Stimulated activated CD4-positive, alpha-beta T cell treated with anti-CD3 and anti-CD28 coated beads, Interleukin-15, amount 100 ng/mL, for 48 hours (primary cell): Measurements from ENCODE around the gene MEN1.
A peak's percentile ranks its signal among the peaks of the same experiment; 100 is the strongest.
"Not testable (repeated sequence)": the region's sequence is repeated elsewhere in the genome, so short reads cannot be mapped to it uniquely, and the experiment has no call there.

Experiments used
- DNase-seq, 2 donors: peaks; one replicate each; pipeline ENCODE4 v3.0.0-alpha.2; 2020; ENCODE audit warnings: low read depth in 2 of 2

The MEN1 gene

GRCh38 chr11:64832467-64833197, 22.3 kb upstream of the MEN1 start:
- no peak for DNase-seq

DNA sequence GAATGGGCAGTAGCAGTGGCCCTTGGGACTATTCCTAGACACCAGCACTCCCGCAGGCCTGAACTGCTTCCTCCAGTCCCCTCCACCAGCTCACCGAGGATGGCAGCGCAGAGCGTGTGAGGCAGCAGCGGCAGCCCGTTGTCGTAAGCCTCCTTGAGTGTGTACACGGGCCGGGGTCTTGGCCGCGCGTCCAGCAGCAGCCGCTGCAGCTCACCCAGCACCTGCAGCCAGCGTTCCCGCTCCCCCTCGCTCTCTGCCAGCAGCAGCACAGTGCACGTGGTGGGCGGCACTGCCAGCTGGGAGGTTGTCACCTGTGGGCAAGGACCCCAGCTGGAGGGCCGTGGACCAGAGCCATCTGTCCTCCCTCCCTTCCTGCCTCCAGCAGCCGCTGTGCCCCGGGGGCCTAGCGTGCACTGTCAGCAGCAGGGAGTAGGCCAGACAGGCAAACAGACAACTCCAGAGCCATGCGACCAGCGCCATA, 21.1 kb upstream of the MEN1 start:
- DNase-seq, result no peak

DNA sequence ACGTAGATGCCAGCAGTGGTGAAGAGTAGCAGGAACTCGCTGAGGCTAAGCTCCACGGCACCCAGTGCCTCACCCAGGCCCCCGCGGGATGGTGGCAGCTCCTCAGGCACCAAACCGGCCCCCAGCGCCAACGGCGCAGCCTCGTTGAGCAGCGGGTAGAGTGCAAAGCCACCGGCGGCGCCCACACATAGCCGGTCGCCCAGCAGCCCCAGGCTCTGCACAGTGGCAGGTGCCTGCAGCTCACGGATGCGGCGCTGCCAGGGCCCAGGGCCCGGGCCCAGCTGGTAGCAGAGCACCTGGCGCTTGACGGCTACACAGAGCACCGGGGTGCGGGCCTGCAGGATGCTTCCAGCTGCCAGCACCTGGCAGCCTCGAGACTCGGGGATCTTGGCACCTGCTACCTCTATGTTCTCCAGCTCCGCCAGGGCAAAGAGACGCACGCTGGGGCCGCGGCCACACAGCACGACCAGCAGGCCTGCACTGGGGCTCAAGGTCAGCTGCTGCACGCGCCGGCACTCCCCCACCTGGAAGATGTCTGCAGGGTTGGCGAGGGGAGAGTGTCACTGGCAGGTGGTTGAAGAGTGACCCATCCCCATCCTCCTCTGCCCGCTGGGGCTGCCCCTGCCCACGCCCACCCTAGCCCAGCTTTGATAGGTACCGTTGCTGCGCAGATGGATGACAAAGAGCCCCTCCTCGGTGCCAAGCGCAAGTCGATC, 19.3 kb upstream of the MEN1 start:
- no peak for DNase-seq

DNA sequence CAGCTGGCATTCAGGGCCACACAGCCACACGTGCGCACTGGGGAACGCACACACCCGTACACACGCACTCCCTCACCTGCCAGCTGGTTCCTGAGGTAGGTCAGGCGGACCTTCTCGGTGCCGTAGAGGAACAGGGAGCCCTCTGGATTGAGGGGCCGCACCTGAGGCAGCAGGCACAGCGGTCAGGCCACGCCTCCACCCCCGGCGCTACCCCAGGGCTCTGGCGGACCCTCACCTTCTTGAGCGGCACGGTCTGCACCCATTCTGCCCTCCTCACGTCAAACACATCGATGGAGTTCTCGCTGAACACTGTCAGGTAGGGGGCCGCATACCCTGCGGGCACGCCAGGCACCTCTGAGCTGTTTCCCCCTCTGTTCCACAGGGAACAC, 17.1 kb upstream of the MEN1 start:
- DNase-seq, result no peak

- DNase-seq, result no peak
Measured at GRCh38 chr11:64826578-64827450, 16.5 kb upstream of the MEN1 start.

- DNase-seq, result no peak
Measured at GRCh38 chr11:64826062-64826461, 15.7 kb upstream of the MEN1 start.

- no peak for DNase-seq
Measured at GRCh38 chr11:64823568-64824119, 13.3 kb upstream of the MEN1 start.

- no peak for DNase-seq
Measured at GRCh38 chr11:64817476-64817875, 7.1 kb upstream of the MEN1 start.

GRCh38 chr11:64815433-64815832, 5.1 kb upstream of the MEN1 start:
- not testable (repeated sequence) for DNase-seq

GRCh38 chr11:64814712-64815187, 4.4 kb upstream of the MEN1 start:
- no peak for DNase-seq

GRCh38 chr11:64813826-64814225, 3.5 kb upstream of the MEN1 start:
- no peak for DNase-seq

DNA sequence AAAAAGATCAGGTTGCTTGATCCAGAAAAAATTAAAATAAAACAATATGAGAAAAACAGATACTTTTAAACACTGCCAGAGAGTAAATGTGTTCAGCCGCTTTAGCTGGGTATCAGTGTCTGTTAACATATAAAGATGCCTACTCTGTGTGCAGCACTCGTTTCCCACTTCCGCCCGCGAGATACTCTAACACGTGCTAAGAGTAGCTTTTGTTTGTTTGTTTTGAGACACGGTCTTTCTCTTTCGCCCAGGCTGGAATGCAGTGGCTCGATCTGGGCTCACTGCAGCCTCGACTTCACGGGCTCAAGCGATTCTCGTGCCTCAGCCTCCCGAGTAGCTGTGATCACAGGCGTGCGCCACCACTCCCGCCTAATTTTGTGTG, 531 bp upstream of the MEN1 start:
- DNase-seq, result no peak

GRCh38 chr11:64809781-64810241, 540 bp downstream of the MEN1 start:
- DNase-seq, result no peak

DNA sequence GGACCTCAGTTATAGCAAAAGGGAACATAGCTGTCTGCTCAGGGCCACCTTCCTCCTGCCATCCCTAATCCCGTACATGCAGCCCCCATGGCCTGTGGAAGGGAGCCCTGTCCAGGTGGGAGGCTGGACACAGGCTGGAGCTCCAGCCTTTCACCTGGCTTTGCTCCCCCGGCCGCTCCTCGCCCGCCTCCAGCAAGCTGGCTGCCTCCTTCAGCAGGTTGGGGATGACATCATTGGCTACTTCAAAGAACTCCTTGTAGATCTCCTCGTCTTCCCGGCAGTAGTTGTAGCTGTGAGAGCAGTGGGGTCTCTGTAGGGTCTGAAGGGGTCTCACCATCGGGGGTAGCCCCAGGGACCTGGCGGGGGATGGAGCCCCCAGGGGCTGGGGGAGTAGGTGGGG, 4.9 kb downstream of the MEN1 start:
- no peak for DNase-seq

GRCh38 chr11:64804346-64805210, 5.8 kb downstream of the MEN1 start:
- no peak for DNase-seq

DNA sequence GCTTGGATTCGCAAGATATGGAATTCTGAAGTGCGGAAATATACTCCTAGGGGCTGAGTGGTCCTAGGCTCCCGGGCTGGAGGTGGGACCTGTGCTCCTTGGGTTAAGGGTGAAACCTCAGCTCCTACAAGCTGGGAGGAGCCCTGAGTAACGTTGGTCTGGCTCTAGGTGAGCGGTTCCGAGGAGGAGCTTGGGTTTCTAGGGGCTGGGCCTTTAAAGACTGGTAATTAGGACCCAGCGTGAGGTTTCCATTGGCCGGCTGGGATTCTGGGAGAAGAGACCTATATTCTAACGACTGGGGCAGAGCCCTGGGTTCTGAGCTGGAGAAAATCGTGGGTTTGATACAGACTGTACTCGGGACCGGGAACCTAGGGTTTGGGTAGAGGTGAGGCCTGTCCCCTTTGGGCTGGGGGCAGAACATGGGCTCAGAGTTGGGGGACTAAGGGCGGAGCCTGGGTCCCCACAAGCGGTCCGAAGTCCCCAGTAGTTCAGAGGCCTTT, 6.5 kb downstream of the MEN1 start:
- DNase-seq, result no peak

DNA sequence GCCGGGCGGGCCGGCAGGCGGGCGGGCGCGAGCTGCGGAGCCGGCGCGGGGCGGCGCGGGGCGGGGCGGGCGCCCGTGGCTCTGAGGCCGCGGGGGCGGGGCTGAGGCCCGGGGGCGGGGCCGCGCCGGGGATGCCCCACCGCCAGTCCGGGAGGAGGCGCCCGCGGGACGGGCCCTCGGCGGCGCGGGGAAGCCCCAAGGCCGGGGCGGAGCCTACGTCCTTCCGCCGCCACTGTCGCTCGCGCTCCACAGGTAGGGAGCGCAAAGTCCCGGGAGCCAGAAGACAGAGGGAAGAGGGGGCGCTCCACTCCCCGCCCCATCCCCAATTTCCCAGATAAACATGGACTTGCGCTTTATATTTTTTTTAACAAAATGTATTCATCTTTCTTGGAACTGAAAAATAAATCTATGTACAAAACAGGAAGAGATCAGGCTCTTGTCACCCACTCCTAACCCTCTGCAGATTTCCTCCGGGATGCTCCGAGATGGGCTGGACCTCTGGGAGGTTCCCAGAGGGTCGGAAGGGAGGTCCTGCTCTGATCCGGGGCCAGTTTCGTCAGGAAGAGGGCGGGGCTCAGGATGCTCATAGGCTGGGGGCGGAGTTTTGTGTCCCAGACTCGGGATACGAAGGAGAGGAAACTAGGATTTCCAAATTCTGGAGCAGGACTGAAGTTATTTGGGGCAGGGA, 7.0 kb downstream of the MEN1 start, which contains the start of gene MAP4K2:
MAP4K2 (minus strand) TSS at position 57 of the 688 bp plus-strand sequence. CDS start 65 bp downstream, outside the sequence.
- peak; percentile 54 to 83 for DNase-seq

- DNase-seq, result no peak
Measured at GRCh38 chr11:64802370-64803157, 7.8 kb downstream of the MEN1 start.
